UCSD-AML1 (cell line): ENCODE data around the gene CCDC85B.

Source experiments
- DNase-seq: peaks from one replicate; lab custom pipeline; 2025; ENCODE audit not compliant: unreplicated experiment; lab: John Stamatoyannopoulos, UW

CCDC85B gene

DNA sequence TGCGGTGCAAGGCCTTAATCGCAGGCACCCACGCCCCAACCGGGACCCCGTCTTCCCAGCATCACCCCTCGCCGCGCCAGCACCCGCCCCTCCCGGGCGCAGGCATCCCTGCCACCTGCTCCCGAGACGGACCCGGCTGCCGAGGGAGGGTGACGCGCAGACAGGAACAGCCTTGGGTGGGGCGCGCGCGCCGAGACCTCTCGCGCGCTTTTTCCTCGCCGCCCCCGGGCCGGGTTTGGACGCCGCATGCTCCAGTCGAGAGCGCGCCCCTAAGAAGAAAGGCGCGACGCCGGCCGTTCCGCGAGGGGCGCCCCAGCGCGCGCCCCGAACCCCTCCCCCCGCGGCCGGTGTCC is 33.0 kb upstream of the CCDC85B start:
- no peak for DNase-seq

DNA sequence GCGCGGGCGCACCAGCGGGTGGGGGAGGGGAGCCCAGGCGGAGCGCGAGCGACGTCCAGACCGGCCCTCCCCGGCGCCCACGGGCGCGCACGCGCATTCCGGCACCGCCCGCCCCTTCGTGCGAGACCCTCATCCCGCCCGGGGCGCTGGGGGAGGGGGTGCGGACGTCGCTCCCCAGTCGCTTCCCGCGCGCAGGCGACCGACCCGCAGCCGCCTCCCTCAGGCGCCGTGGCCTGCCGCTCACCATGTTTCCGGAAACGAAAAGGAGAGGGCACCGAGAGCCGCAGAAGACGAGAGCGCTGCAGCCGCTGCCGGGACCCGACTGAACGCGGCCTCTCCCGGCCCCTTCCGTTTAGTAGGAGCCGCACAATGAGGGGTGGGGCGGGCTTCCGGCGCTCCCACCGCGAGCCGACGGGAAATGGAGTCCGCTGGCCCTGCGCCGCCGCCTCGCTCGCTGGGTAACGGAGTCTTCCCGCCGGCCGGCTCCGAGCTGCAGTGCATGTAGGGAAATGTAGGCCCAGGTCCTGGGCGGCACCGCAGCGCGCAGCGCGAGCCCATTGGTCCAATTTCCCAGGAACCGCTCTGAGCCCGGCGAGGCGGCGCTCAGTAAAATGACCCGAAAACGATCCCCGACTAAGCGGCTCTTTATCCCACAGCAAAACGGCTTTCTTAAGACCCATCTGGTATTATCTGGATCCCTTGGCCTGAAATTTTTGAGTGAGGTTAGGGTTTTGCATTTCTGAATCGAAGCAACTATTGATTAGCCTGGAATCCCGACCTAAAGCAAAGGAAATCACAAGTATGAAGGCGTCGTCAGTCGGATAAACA is 32.4 kb upstream of the CCDC85B start, which contains the start of gene CFL1:
Gene CFL1 (minus strand): TSS at position 328 of the 828 bp plus-strand sequence. CDS start 81 bp downstream, at position 247.
- DNase-seq: peak; percentile 98

- no peak for DNase-seq
These were observed 31.8 kb upstream of the CCDC85B start for GRCh38 chr11:65858681-65859087.

GRCh38 chr11:65859095-65859811 is 31.2 kb upstream of the CCDC85B start:
- DNase-seq: peak; percentile 99

DNA sequence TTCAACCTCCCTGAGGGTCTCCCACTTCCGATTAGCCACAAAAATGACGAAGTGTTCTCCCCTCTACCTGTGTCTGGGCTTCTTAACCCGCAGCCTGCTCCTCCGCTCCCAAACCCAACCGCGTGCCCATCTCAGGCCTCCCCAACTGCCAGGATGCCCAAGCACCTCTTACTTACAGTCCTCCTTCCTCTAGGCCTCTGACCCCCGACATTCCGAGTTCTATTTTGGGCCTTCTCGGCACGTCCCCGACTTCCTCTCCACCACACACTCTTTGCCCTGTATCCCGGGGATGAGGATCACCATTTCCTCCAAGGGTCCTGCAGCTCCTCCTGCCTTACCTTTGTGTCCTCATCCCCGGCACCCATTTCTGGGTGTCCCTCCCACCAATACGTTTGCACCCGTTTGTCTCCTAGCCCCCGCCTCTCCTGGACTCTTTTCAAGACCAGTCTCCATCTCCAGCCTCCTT is 30.6 kb upstream of the CCDC85B start:
- DNase-seq: no peak

DNA sequence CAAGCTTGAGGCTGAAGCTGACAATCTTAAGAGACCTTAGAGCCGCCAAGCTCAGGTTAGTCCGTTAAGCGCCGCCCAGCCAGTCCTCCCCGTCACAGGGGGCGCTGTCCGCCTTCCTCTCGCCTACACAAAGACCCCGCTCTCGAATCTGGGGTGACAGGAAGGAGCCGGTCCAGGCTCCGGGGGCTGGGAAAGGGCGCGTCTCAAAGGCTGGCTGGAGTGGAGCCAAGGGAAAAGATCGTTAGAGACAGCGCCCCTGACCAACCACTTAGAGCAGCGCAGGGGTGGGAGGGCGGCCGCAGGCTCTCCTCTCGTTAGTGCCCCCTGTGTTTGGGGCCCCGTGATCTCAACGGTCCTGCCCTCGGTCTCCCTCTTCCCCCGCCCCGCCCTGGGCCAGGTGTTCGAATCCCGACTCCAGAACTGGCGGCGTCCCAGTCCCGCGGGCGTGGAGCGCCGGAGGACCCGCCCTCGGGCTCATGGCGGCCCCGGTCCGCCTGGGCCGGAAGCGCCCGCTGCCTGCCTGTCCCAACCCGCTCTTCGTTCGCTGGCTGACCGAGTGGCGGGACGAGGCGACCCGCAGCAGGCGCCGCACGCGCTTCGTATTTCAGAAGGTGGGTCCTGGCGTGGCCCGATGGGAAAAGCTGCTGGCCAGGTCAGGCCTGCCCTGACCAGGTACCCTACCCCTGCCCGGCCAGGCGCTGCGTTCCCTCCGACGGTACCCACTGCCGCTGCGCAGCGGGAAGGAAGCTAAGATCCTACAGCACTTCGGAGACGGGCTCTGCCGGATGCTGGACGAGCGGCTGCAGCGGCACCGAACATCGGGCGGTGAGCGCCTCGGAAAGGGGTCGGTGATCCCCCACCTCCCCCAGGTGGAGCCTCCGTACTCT is 30.0 kb upstream of the CCDC85B start, which contains the start of gene MUS81:
Gene MUS81 (plus strand): TSS at position 156 of the 887 bp plus-strand sequence. CDS start 321 bp downstream, at position 477.
- DNase-seq: peak; percentile 96

- DNase-seq: no peak
These were observed 29.3 kb upstream of the CCDC85B start for GRCh38 chr11:65861165-65861505.

- DNase-seq: no peak
These were observed 28.8 kb upstream of the CCDC85B start for GRCh38 chr11:65861533-65862183.

- no peak for DNase-seq
These were observed 28.2 kb upstream of the CCDC85B start for GRCh38 chr11:65862191-65862735.

GRCh38 chr11:65862941-65863888 is 27.3 kb upstream of the CCDC85B start:
- DNase-seq: no peak

DNA sequence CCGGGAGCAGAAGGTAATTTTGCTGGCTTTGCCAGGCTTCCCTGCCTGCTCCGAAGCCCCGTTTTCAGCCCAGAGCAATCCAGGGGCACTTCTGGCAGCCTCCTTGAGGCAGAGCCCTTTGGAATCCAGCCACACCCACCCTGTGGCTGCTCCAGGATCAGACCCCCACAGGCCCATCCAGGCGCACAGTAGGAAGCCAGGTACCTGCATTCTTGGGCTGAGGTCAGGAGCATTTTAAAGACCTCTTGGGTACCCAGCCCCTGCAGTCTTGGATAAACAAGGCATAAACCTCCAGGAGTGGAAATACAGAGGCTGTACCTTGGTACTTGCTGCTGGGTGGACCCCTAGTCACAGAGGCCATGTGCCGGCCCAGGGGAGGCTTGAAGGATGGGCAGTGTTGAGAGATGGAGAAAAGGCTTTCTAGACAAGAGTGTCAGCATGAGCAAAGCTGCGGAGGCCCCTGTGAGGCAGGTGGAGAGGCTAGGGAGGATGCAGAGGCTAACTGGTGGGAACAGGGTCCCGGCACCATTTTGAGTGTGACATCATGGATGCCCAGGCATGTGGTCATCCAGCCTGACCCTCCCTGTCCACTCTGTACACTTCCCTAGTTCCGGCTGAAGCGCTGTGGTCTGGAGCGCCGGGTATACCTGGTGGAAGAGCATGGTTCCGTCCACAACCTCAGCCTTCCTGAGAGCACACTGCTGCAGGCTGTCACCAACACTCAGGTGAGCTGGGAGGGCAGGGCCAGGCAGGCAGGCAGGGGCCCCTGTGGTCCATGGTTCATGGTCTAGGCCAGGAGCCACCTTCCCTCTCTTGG is 26.4 kb upstream of the CCDC85B start:
- DNase-seq: no peak

GRCh38 chr11:65864706-65865471 is 25.6 kb upstream of the CCDC85B start:
- DNase-seq: no peak

DNA sequence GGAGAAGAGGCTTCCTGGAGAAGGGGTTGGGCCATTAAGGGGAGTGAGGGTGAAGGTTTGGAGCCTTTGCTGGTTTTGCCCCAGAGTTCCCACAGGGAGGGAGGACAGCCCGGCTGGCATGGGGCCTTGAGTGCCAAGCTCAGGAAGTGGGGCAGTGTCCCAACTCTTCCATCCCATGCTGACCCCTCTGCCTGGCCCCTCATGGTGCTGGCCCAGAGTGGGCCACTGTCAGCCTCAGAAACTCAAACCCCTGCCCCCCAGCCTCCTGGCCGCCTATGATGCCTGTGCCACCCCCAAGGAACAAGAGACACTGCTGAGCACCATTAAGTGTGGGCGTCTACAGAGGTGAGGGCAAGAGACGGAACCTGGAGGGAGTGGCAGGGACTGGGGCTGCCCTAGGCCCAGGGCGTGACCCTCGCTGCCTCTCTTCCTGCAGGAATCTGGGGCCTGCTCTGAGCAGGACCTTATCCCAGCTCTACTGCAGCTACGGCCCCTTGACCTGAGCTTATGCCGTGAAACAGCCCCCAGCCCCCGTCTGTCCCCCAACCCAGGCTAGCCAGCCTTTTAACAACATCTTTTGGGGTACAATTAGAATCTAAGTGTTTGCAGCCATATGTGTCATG is 24.8 kb upstream of the CCDC85B start:
- DNase-seq: no peak

DNA sequence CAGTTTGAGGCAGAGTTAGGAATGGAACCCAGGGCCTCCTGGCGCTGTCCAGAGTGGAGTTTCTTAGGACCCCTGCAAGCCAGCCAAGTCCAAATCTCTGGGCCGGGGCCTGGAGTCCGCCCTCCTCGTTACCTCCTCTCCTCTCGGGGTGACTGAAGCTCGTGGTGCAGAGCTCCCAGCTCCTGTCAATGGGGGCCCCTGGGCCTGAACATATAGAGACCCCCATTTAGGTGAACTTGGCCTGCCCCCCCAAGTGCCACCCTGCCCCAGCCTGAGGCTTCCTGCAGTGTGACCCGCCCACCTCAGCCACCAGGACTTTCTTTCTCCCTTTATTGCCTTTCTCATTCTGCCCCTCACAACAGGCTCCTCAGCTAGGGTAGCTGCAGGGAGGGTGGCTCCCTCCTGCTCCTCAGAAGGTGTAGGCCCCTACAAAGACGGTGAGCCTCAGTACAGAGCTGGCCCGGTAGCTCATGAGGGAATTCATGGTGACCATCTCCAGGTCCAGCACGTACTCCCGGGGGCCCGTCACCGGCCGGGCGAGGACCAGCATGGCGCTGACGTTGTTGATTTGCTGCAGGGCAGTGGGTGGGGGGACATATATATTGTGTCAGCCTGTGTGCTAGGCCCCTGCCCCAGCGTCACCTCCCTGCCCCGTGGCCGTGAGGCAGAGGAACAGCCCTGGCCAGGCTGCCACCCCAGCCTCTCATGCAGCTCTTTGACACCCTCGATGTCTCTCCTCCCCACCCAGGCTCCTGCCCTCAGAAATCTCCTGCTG is 23.8 kb upstream of the CCDC85B start:
- no peak for DNase-seq

DNA sequence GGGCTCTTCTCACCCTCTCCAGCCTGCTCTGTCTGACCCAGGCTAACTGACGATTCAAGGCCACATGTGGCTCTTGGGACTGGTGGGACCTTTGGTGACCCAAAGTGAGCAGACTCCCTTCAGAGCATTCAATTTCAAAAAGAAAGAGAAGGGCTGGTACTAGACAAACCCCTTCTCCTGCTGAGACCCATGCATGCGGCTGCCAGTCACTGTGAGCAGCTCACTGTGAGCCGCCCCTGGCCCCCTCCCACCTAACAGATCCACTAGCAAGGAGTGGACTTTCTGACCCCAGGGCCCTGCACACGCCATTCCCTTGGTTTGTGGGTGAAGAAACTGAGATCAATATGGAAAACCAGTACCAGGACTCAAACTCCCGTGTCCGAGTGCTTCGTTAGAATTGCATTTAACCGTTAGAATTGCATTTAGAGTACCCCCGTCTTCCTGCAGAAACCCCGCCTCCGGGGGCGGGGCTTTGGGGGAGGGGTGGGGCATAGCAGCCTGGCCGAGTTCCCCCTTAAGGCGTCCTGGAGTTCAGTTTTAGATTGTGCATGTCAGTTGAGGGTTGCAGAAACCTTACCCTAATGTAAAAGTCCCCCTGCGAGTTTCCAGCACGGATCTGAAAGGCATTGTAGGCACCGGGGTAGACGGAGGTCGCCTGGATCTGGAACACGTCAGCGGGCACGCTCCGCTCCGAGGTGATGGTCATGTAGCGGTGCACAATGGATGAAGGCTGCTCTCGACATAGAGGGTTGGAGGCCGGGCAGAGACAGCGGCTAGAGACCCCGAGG is 23.0 kb upstream of the CCDC85B start:
- DNase-seq: no peak
